HCT116 (cell line): ENCODE measurements around the gene MAX.

ENCODE experiments used
- ATF3 ChIP-seq: IDR thresholded peaks from 2 replicates; pipeline ENCODE4 v1.6.1; 2012
- CTCF ChIP-seq, 3 experiments: fragments of 200-600 bp in 1 of 3; sonication (generic) in 1 of 3; IDR thresholded peaks in 2 of 3; conservative IDR thresholded peaks in 1 of 3; 2 replicates each; pipeline ENCODE4 v1.5.1; 2012 to 2017; ENCODE audit warnings: low read depth in 2 of 3, low read length in 2 of 3, antibody characterized with exemption in 1 of 3, borderline replicate concordance in 1 of 3, control low read depth in 1 of 3, mild to moderate bottlenecking in 1 of 3, mixed read lengths in 1 of 3, mixed run types in 1 of 3, moderate library complexity in 1 of 3; ENCODE audit not compliant: insufficient read depth in 1 of 3
- EZH2phosphoT487 ChIP-seq: fragments of 200-600 bp; IDR thresholded peaks from 2 replicates; pipeline ENCODE4 v1.6.1; 2018; ENCODE audit warnings: antibody characterized with exemption, borderline replicate concordance
- JUND ChIP-seq: IDR thresholded peaks from 2 replicates; pipeline ENCODE4 v1.6.1; 2012
- POLR2A ChIP-seq: IDR thresholded peaks from 2 replicates; pipeline ENCODE4 v1.7.0; 2011; ENCODE audit warnings: borderline replicate concordance; ENCODE audit not compliant: insufficient read depth, insufficient read length; ENCODE audit errors: extremely low read depth

- no peak for TF ChIP-seq POLR2A
- no peak for TF ChIP-seq ATF3
- TF ChIP-seq JUND: no peak
- TF ChIP-seq EZH2phosphoT487: no peak
- no peak for TF ChIP-seq CTCF (IDR thresholded peaks at IDR 0.05 in 2 of 3, conservative IDR thresholded peaks at IDR 0.05 in 1 of 3; ENCODE audit: borderline replicate concordance in 1 of 3, insufficient read depth in 1 of 3, low read depth in 2 of 3, low read length in 2 of 3)
These were observed 36.6 kb downstream of the MAX start for GRCh38 chr14:65065719-65066118.
